Retinal pigment epithelial cell (primary cell): ENCODE measurements around the gene SMIM3.

Experiments
- DNase-seq: peaks from one replicate; pipeline ENCODE4 v3.0.0-alpha.2; 2010; ENCODE audit warnings: low read depth
- H3K4me3 ChIP-seq: 2 replicates; pipeline ENCODE4 v1.5.1; 2011; ENCODE audit warnings: mild to moderate bottlenecking, low read length, control low read depth, moderate library complexity
- TF ChIP-seq, protein P1 (sequence below): conservative IDR thresholded peaks from 2 replicates; pipeline ENCODE4 v1.5.1; 2011; ENCODE audit warnings: low read depth, low read length, control low read depth, inconsistent platforms

The SMIM3 gene

DNA sequence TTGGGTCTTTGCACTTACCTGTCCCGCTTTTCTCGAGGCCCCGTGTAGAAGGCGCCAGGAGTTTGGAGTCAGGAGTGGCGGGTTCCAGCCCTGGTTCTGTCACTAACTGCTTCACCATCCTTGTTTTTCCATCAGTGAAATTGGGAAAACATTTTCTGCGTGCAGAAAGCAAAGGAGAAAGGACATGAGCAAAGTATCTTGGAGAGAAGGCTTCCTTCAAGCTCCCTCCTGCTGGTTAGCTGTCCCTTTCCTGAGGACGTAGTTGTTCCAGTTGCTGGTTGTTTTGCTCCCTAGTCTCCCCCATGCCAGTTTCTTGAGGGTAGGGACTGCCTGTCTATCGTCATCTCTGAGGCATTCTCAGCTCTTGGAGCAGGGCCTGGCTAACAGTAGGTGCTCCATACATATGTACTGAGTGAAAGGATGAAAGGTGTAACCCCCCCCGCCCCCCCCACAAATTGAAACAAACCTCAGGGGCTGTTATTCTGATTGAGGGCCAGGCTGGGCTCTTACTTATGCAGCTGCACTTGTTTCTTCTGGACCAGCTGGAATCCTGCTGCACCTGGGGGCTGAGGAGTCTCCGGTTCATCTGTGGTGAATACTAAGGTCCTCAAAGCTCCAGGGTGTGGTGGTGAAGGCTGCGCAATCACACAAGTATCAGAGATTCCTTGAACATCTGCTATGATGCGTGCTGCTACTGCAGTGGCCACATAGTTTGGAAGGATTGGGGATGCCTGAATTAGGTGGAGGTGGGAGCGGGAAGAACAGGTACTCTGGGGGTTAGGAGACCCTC lies 1.0 kb downstream of the SMIM3 start:
- H3K4me3 ChIP-seq: peak overlapping the region; percentile 83
- DNase-seq: no peak
- TF ChIP-seq, protein P1, sequence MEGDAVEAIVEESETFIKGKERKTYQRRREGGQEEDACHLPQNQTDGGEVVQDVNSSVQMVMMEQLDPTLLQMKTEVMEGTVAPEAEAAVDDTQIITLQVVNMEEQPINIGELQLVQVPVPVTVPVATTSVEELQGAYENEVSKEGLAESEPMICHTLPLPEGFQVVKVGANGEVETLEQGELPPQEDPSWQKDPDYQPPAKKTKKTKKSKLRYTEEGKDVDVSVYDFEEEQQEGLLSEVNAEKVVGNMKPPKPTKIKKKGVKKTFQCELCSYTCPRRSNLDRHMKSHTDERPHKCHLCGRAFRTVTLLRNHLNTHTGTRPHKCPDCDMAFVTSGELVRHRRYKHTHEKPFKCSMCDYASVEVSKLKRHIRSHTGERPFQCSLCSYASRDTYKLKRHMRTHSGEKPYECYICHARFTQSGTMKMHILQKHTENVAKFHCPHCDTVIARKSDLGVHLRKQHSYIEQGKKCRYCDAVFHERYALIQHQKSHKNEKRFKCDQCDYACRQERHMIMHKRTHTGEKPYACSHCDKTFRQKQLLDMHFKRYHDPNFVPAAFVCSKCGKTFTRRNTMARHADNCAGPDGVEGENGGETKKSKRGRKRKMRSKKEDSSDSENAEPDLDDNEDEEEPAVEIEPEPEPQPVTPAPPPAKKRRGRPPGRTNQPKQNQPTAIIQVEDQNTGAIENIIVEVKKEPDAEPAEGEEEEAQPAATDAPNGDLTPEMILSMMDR: no peak

DNA sequence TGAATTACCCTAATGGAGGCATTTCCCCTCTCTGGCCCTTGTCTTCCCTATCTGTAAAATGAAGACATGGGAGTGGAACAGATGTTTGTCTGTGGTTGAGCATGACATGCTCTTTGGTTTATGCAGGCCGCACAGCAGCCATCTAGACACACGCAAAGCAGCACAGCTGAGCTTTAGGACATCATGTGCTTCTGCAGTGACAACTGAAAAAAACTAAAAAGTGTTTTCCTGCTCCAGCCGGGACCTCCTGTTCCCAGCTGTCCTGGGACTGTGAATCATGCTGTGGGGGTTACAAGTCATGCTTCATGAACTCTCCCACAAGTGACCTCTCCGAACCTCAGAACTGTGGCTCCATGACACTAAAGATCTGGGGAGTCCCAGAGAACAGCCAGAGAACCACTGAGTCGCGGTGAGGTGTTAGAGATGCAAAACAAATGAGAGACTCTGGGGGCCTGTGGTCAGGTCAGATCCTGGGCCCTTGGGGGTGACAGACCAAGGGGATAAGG lies 1.7 kb downstream of the SMIM3 start:
- H3K4me3 ChIP-seq: no peak overlapping the region
- DNase-seq: no peak
- TF ChIP-seq, protein P1: no peak

DNA sequence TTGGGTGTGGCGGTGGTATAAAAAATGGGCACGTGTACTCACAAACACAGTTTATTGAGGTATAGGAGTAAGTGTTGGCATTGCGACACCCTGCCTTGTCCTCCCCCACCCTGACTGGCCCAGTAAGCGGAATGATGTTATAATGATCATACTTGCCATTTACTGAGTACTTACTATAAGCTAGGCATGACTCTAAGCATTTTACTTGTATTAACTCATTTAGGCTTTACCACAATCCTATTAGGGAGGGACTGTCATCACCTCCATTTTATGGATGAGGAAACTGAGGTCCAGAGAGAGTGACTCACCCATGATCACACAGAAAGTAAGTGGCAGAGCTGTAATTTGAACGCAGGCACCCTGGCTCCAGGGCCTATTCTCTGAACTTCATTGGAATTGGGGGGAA lies 2.3 kb downstream of the SMIM3 start:
- no peak overlapping the region for H3K4me3 ChIP-seq
- TF ChIP-seq, protein P1: no peak
- no peak for DNase-seq

DNA sequence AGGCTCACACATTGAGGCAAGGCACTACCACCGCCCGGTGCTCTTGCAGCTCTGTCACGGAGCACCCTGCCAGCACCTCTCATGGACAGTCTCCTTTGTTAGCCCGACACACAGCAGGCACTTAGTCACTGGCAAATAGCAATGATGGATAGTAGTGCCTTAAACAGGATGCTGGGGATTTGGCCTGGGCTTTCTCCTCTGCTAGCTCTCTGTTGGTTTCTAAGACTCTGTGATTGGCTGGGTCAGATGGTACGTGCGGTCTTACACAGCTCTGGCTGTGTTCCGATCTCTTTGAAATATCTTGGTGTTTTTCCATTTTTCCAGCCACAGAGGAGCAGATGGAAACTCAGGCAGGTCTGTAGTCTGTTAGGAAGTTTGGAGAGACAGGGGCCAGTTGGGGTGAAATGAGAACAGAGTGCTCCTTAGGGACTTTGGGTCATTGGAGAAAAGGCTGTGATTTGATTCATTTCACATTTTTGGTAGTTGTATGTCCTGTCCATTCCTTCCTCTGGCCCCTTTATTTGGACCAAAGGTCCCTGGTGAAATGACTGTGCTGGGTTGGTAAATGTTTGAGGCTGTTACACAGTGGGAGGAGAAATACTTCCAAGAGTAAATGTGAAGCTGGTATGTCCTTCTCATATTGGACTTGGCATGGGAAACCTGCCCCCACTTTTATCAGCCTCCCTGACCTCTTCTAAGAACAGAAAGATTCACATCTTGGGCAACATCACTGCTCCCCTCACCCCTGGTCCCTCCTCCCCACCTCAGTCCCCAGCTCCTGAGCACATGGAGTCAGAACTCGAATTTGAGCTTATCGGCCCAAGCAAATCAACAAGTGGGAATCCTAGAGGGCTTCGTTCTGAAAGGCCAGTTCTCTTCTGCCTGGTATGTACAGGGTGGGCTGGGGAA lies 3.4 kb downstream of the SMIM3 start:
- no peak for DNase-seq
- TF ChIP-seq, protein P1: no peak
- H3K4me3 ChIP-seq: no peak overlapping the region

DNA sequence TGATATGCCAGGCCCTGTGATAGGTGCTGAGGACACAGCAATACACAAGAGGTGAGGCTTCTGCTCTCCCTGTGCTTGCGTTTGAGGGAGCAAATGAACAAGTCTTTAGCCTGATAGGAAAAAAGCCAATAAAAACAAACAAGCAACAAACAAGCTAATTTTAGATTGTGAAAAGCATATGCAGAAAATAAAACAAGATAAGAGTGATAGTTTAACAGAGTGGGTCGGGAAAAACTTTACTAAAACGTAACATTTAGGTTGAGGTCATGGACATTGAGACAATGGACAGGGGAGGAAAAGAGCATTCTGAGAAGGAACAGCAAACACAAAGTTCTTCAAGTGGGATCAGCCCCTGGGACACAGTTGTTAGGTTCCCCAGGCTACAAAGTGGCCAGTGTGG lies 4.3 kb downstream of the SMIM3 start:
- DNase-seq: no peak
- H3K4me3 ChIP-seq: no peak overlapping the region
- TF ChIP-seq, protein P1: no peak

DNA sequence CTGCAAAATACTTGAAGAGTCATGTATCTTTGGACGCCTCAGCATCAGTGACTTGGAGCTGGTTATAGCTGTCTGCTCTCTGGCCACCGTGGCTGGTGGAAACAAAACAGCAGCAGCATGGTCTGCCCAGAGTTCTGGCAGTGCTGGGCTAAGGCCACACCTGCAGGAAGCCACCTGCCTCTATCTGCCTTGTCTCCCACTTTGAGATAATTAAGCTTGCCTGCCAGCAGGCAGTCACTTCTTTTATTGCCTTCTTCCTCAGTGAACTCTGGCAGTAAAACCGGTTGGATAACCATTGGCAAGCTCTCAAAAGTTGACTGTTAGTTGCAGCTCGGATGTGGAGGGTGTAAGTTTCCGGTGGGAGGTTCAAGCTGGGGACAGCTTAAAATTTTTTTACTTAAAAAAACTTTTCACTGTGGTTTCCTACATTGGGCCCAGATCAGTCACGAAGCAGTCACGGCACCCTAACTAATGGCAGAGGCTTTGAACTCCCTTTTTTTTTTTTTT lies 4.9 kb downstream of the SMIM3 start:
- DNase-seq: no peak
- H3K4me3 ChIP-seq: no peak overlapping the region
- TF ChIP-seq, protein P1: no peak
